Stimulated activated CD4-positive, alpha-beta T cell treated with anti-CD3 and anti-CD28 coated beads, Interleukin-2, amount 100 ng/mL, for 4 hours (primary cell): ENCODE data around the gene GPC1.

Experiments
- DNase-seq: peaks from one replicate; pipeline ENCODE4 v3.0.0-alpha.2; 2020; ENCODE audit warnings: low read depth

Gene GPC1

DNA sequence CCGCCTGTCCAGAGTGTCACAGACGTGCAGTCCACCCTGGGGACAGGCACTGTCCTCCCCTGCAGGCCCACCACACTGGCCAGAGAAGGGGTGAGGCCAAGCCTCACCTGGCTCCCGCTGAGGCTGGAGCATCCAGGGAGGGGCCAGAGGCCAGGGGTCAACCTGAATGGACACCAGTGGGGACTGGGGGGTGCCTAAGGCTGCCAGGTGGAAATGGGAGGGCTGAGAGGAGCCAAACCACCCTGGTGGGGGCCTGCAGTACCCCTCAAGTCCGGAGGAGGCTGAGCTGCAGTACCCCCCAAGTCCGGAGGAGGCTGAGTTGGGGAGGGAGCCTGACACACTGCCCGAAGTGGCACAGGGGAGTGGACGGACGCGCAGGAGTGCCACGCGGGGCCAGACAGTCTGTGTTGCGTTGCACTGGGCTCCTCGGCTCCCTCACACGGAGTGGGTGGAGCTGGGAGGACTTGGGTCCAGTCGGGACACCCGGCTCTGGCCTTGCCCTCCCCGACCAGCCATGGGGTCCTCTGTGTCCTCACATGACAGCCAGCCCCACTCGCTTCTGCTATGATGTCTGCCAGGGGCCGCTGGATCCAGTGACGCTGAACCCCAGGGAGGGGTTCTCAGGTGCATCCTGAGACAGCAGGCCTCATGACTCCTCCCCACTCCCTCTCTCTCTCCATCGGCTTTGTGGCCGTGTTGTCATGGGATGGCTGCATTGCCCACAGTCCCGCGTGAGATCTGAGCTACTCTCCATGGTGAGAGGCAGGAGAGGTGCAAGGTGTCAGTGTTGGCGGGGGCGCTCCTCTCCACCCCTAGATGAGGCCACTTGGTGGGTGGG lies 22.3 kb upstream of the GPC1 start:
- no peak for DNase-seq

DNA sequence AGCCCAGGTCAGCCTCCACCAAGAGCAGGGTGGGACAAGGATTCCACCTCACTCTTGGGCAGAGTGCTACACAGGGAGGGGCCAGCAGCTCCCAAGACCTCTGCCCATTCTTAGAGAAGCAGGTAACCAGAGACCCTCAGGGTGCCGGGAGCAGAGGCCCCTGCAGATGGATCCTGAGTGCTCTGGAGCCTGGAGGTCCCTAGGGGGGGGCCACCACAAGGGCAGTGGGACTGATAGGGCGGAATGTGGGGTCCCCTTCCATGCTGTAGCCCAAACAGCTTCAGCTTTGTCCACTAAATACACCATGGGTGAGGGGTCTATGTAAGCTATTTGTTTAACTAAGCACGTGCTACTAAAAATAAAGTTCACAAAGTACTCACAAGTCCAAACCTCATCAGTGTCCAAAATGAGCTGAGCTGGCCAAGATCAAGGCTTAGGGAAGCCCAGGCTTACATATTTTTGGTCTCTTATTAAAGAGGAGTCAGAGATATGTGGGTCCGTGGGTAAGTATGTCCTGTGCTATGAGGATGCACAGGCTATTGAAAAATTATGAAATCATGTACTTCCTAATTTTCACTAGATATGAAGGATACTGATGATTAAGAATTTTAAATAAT lies 21.5 kb upstream of the GPC1 start:
- DNase-seq, result no peak

GRCh38 chr2:240416821-240417220 lies 18.6 kb upstream of the GPC1 start:
- no peak for DNase-seq

DNA sequence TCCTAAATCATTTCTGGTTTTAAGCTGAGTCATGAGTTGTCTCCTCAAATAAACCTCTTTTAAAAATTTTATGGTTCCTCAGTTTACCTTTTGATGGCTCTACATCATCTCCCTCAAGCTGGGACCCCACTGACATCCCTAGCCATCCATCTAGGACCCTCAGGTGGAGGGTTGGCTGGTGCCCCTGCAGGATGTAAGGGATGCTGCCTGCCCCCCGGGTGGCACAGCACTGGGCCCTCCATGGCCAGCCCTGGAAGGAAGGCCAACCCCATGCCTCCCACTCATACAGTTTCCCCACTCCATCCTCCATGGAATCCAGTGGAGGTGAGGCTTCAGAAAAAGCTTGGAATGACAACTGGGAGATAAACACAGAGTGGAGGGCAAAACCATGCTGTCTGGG lies 17.2 kb upstream of the GPC1 start:
- no peak for DNase-seq

- no peak for DNase-seq
Measured at GRCh38 chr2:240419271-240419670, 16.2 kb upstream of the GPC1 start.

- no peak for DNase-seq
Measured at GRCh38 chr2:240419723-240420122, 15.7 kb upstream of the GPC1 start.

GRCh38 chr2:240420206-240421104 lies 15.0 kb upstream of the GPC1 start:
- DNase-seq, result no peak

- DNase-seq, result no peak
Measured at GRCh38 chr2:240421381-240421780, 14.1 kb upstream of the GPC1 start.

DNA sequence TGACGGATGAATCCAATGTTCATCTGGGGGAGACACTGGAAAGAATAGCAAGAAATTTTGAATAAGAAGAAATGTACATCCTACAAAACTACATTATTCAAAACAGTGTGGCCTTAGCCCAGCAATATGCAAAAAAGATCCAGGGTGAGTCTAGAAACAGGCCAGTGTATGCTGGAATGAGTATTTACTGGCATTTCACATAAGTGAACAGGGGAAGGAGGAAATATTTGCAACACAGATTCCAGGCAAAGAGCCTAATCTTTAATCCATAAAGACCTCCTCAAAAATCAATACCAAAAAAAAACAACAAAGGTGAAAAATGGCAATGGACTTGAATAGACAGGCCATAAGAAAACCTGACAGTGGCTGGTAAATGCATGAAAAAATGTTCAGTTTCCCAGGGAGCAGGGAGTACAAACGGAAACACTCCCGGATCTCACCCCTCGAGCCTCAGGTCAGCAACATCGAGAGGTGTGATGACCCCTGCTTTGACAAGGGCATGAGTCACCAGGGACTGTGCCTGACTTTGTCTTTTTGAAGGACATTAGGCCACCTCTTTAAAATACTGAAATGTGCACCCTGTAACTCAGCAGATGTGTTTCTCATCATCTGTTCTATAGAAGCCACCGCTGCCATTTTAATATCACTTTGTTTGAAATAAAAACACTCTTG lies 12.7 kb upstream of the GPC1 start:
- DNase-seq, result no peak

GRCh38 chr2:240423788-240424191 lies 11.7 kb upstream of the GPC1 start:
- DNase-seq, result no peak

- DNase-seq, result no peak
Measured at GRCh38 chr2:240424341-240425235, 10.9 kb upstream of the GPC1 start.

GRCh38 chr2:240425236-240425615 lies 10.2 kb upstream of the GPC1 start:
- DNase-seq, result no peak

DNA sequence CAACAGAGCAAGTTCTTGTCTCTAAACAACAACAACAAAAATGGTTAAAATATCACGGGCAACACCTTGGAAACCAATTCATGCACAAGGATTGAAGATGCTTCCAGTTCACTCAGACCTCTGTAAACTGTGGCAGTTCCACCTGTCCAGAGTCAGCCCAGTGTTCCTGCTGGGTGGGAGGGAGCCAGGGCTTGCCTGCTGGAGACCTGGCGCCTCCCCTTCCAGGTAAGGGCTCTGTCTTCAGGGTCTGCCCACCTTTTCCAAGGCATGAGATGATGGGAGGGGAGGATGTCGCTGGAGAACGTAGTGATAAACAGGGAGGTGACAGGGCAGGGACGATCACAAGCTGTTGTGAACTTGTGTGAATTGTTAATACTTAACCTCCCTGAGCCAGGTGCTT lies 9.8 kb upstream of the GPC1 start:
- no peak for DNase-seq

DNA sequence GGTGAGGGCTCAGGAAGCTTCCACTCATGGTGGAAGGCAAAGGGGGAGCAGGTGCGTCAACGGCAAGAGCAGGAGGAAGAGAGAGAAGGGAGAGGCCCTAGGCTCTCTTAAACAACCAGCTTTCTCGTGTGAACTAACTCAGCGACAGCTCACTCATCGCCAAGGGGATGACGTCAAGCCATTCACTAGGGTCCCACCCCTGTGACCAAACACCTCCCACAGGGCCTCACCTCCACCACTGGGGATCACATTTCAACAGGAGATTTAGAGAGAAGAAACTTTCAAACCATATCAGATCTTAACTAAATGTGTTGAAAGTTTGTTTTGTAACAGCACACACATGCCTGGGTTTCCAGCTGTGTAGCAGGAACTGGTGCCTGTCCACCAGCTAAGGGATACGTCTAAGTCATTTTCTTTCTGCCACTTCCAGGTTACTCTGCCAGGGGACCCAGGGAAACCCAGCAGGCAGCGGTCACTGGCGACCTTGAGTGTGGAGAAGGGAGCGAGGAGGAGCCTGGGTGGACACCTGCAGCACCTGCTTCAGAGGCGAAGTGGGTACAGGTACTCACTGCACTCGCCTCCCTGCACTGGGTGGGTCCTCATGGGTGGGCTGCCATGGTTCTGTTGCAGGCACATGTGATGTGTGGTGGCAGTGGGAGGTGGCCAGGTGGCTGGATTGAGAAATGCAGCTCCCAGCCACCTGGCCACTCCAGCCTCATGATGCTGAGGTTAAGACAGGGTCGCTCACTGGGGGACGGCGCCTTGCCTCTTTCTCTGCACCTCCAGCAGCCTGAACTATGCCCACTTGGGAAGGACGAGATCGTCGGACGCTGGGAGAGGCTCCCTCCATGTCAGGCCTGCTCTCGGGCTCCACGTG lies 8.4 kb upstream of the GPC1 start:
- no peak for DNase-seq

DNA sequence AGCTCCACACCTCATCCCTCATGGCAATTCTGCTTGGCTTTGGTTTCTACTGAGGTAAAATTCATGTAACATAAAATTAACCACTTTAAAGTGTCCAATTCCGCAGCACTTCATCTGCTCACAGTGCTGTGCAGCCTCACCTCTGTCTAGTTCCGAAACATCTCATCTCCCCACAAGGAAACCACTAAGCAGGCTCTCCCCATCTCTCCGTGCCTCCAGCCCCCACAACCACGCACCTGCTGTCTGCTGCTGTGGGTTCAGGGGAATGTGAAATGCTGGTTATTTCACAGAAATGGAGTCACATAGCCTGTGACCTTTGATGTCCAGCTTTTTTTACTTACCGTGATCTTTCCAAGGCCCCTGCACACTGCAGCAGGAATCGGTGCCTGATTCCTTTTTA lies 7.7 kb upstream of the GPC1 start:
- DNase-seq, result no peak

DNA sequence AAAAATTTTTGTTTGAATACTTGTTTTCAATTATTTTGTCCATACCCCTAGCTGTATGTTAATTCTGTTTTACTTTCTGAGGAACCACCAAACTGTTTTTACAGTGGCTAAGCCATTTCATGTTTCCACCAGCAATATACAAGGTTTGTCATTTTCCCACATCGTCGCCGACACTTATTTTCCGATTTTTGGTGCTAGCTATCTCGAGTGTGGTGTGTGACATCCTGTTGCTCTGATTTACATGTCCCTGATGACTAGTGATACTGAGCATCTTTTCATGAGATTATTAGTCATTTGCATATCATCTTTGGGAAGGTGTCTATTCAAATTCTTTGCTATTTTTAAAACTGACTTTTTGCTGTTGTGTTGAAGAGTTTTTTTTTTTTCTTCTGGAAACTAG lies 7.2 kb upstream of the GPC1 start:
- DNase-seq, result no peak

- no peak for DNase-seq
Measured at GRCh38 chr2:240429341-240429871, 6.1 kb upstream of the GPC1 start.

GRCh38 chr2:240429872-240430491 lies 5.5 kb upstream of the GPC1 start:
- no peak for DNase-seq

GRCh38 chr2:240430595-240430994 lies 4.9 kb upstream of the GPC1 start:
- no peak for DNase-seq

- no peak for DNase-seq
Measured at GRCh38 chr2:240431271-240431660, 4.2 kb upstream of the GPC1 start.
